ENCODE results near the gene CD72.

DNA sequence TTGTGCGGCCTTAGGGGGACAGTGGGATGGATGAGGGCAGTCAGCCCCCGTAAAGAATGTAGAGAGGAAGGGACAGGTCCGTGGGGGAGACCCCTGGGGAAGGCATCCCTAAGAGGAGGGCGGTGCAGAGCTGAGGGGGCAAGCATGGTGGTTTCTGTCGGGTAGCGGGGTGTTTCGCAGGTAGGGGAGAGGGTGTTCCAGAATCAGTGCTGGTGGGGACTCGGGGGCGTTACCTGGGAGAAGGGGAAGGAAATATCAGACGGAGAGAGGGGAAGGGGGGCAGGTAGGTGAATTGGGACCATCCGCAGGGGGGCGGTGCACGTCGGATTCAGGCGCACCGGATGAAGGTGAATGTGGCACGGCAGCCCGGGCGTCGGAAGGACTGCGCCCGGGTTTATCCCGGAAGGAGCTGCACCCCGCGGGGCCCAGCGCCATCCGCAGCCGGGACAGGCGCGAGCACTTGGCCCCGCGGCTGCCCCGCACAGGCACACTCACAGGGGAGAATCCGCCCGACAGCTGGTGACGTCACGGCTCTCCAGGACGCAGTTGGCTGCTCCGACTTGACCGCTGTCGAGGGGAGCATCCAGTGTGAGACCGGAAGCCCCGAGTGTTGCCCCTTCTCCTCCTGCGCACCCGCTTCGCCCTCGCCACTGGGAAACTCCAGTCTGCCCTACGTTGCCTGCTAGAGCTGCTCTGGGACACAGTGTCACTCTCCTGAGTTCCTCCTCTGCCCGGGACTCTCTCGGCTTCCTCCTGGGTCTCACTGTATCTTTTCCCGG, 1.3 kb downstream of the CD72 start:
- no peak for TF ChIP-seq EP300 (IDR thresholded peaks at IDR 0.05)
- TF ChIP-seq, protein P1, sequence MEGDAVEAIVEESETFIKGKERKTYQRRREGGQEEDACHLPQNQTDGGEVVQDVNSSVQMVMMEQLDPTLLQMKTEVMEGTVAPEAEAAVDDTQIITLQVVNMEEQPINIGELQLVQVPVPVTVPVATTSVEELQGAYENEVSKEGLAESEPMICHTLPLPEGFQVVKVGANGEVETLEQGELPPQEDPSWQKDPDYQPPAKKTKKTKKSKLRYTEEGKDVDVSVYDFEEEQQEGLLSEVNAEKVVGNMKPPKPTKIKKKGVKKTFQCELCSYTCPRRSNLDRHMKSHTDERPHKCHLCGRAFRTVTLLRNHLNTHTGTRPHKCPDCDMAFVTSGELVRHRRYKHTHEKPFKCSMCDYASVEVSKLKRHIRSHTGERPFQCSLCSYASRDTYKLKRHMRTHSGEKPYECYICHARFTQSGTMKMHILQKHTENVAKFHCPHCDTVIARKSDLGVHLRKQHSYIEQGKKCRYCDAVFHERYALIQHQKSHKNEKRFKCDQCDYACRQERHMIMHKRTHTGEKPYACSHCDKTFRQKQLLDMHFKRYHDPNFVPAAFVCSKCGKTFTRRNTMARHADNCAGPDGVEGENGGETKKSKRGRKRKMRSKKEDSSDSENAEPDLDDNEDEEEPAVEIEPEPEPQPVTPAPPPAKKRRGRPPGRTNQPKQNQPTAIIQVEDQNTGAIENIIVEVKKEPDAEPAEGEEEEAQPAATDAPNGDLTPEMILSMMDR (IDR thresholded peaks at IDR 0.05), result no peak

All from sigmoid colon (tissue), 4 donors.